Endothelial cell of umbilical vein (primary cell): Measurements from ENCODE around the gene LMNB1. TPM values are rescaled to one million over a fixed set of nuclear protein-coding genes. Genes with fewer than 3 reads are reported as not detected.

Source experiments
- BruUV-seq: library from RNA; stranded (reverse); fragments of 400-500 nt; replicated peaks from 2 replicates; lab custom pipeline; 2021; lab: Mats Ljungman, UMichigan
- CTCF ChIA-PET: fragments of 300-600, 350-600 bp; sonication (Branson Sonifier 250); formaldehyde crosslinking; loops from one replicate; lab custom pipeline; 2021; ENCODE audit warnings: antibody characterized with exemption, inconsistent platforms; lab: Charles Lee
- POLR2A ChIA-PET: fragments of 300-600, 350-600 bp; sonication (Branson Sonifier 250); formaldehyde crosslinking; loops from one replicate; lab custom pipeline; 2021; ENCODE audit warnings: antibody characterized with exemption, inconsistent platforms; lab: Charles Lee
- DNase-seq: peaks from one replicate; pipeline ENCODE4 v3.0.0-alpha.2; 2011; ENCODE audit warnings: low read depth, low spot score
- FAIRE-seq: peaks from 2 replicates; lab custom pipeline; 2011; peaks lifted over from hg19 to GRCh38; lab: Jason Lieb, UNC
- H2AFZ ChIP-seq: 2 replicates; pipeline ENCODE4 v1.6.0; 2012; ENCODE audit warnings: low read depth, low read length, control low read depth, inconsistent platforms
- H3K27ac ChIP-seq: 2 replicates; pipeline ENCODE4 v1.5.1; 2011; ENCODE audit warnings: low read depth, mild to moderate bottlenecking, control low read depth, low read length, moderate library complexity; ENCODE audit not compliant: insufficient read depth
- H3K27me3 ChIP-seq, 2 experiments: 2 replicates each; pipeline versions ENCODE4 v1.6.0 to v1.6.1; 2011; ENCODE audit warnings: low read length in 2 of 2, mixed read lengths in 1 of 2; ENCODE audit not compliant: control insufficient read depth in 2 of 2, insufficient read depth in 2 of 2
- H3K36me3 ChIP-seq, 2 experiments: 2 replicates in 1 of 2; 3 replicates in 1 of 2; pipeline ENCODE4 v1.5.1; 2011; ENCODE audit warnings: low read length in 2 of 2, mild to moderate bottlenecking in 1 of 2, moderate library complexity in 1 of 2; ENCODE audit not compliant: control insufficient read depth in 2 of 2, insufficient read depth in 2 of 2; ENCODE audit errors: extremely low read depth in 1 of 2
- H3K4me1 ChIP-seq: 3 replicates; pipeline ENCODE4 v1.5.1; 2011; ENCODE audit warnings: mild to moderate bottlenecking, low read length; ENCODE audit not compliant: control insufficient read depth, insufficient read depth; ENCODE audit errors: extremely low read depth
- H3K4me2 ChIP-seq: 2 replicates; pipeline ENCODE4 v1.6.1; 2011; ENCODE audit warnings: low read length, control low read depth, mixed read lengths; ENCODE audit not compliant: insufficient read depth
- H3K4me3 ChIP-seq, 3 experiments: fragments of 200-600 bp in 1 of 3; sonication (generic), shearing (Covaris generic) in 1 of 3; replicated peaks in 1 of 3; 2 replicates each; pipeline ENCODE4 v1.5.1; 2011 to 2016; ENCODE audit warnings: control low read depth in 3 of 3, low read length in 3 of 3, mild to moderate bottlenecking in 2 of 3, inconsistent platforms in 1 of 3, low read depth in 1 of 3, moderate library complexity in 1 of 3; ENCODE audit not compliant: insufficient read depth in 1 of 3
- H3K79me2 ChIP-seq: 2 replicates; pipeline ENCODE4 v1.6.0; 2012; ENCODE audit warnings: low read length, inconsistent platforms; ENCODE audit not compliant: control insufficient read depth, insufficient read depth
- H3K9ac ChIP-seq: replicated peaks from 2 replicates; pipeline ENCODE3; 2011; ENCODE audit warnings: low read length, control low read depth; ENCODE audit not compliant: insufficient read depth; ENCODE audit errors: extremely low read depth
- H3K9me1 ChIP-seq: replicated peaks from 3 replicates; pipeline ENCODE4 v1.6.0; 2011; ENCODE audit warnings: mild to moderate bottlenecking, low read length; ENCODE audit not compliant: control insufficient read depth, insufficient read depth; ENCODE audit errors: extremely low read depth
- H3K9me3 ChIP-seq: replicated peaks from 2 replicates; pipeline ENCODE4 v1.5.1; 2012; ENCODE audit warnings: low read length, inconsistent platforms; ENCODE audit not compliant: control insufficient read depth, insufficient read depth
- H4K20me1 ChIP-seq: replicated peaks from 2 replicates; pipeline ENCODE3; 2011; ENCODE audit warnings: mild to moderate bottlenecking, low read length; ENCODE audit not compliant: control insufficient read depth, insufficient read depth; ENCODE audit errors: extremely low read depth
- CTCF ChIP-seq, 2 donors: IDR thresholded peaks; 1 replicate in 1 of 2; 2 replicates in 1 of 2; pipeline ENCODE4 v1.5.1; 2011; ENCODE audit warnings: low read length in 2 of 2, mild to moderate bottlenecking in 2 of 2, moderate library complexity in 2 of 2, control low read depth in 1 of 2, inconsistent platforms in 1 of 2, low read depth in 1 of 2; ENCODE audit not compliant: insufficient read depth in 1 of 2; ENCODE audit errors: extremely low read depth in 1 of 2
- MYC ChIP-seq: IDR thresholded peaks from one replicate; pipeline ENCODE4 v1.6.1; 2011; ENCODE audit warnings: mild to moderate bottlenecking, low read depth, low read length
- dilution Hi-C: fragments of 300-500 bp; cut with MboI; formaldehyde crosslinking; loops from one replicate; pipeline ENCODE4 v1.15.0; 2019; ENCODE audit warnings: low sequenced_read_pairs; ENCODE audit not compliant: extremely low pct_ligation_motif_present
- intact Hi-C: fragments of 100-400 bp; cut with micrococcal nuclease; formaldehyde crosslinking; loops from one replicate; pipeline ENCODE4 v1.10.0; 2022
- polyA plus RNA-seq, 4 experiments: library from polyadenylated mRNA; depleted of rRNA in 3 of 4; stranded (reverse) in 3 of 4; unstranded in 1 of 4; fragments of >200 nt; gene quantifications; 2 replicates each; pipeline versions ENCODE4 v1.2.1 to v1.2.3, GENCODE V29; 2011 to 2012; ENCODE audit warnings: missing spikeins in 1 of 4
- total RNA-seq: library from RNA; stranded (reverse); gene quantifications from 2 replicates; pipeline ENCODE4 v1.2.3, GENCODE V29; 2021

LMNB1 gene
- total and polyA plus RNA-seq, 2 donors (not counting 3 experiments of a cell fraction or from before 2014, with no cell fraction given) = 45.2 to 144 TPM

GRCh38 chr5:126745259-126745992, 31.5 kb upstream of the LMNB1 start:
- no peak for FAIRE-seq
- BruUV-seq = no TSS peak

More at GRCh38 chr5:126745259-126745992, 31.5 kb upstream of the LMNB1 start:
- no peak overlapping the region for H3K9ac ChIP-seq
- ChIA-PET POLR2A (no interaction called here), CTCF (no interaction called here)
- H3K27me3 ChIP-seq = no peaks in the 10 kb centered on the region
- intact Hi-C loops = no loop called here
- DNase-seq = no peak
- H3K27ac ChIP-seq = no peak overlapping the region
- H3K79me2 ChIP-seq = no peaks in the 10 kb centered on the region
- H3K36me3 ChIP-seq = no peaks in the 10 kb centered on the region
- no peaks in the 10 kb centered on the region for H4K20me1 ChIP-seq
- peaks cover 4% of the 10 kb centered on the region for H3K4me1 ChIP-seq
- TF ChIP-seq CTCF (IDR thresholded peaks at IDR 0.05; ENCODE audit: extremely low read depth in 1 of 2, insufficient read depth in 1 of 2, low read depth in 1 of 2, low read length in 2 of 2) = no peak
- no peak for TF ChIP-seq MYC
- dilution Hi-C loops = no loop called here
- no peak overlapping the region for H3K4me2 ChIP-seq
- no peaks in the 10 kb centered on the region for H3K9me1 ChIP-seq
- H3K9me3 ChIP-seq = no peaks in the 10 kb centered on the region
- H3K4me3 ChIP-seq = no peak overlapping the region
- no peak overlapping the region for H2AFZ ChIP-seq
